Heart left ventricle (tissue), 13 donors: ENCODE measurements around the gene TMEM185B.

Source experiments
- CTCF ChIP-seq, 12 donors: fragments of 200-600 bp; sonication (generic) in 4 of 12; IDR thresholded peaks; one replicate each; pipeline versions ENCODE4 v1.5.0 to v1.8.0; 2018 to 2022; ENCODE audit warnings: antibody characterized with exemption in 12 of 12, mild to moderate bottlenecking in 5 of 12
- POLR2A ChIP-seq, 2 donors: fragments of 450-650 bp; IDR thresholded peaks; one replicate each; pipeline ENCODE4 v1.6.1; 2017; ENCODE audit warnings: antibody characterized with exemption in 2 of 2, mild to moderate bottlenecking in 2 of 2, moderate library complexity in 2 of 2
- donor health status: ischemic (EF 13 %, LVEDD 7.1; RV severe dilation, severe dysfunction).
- donor health status: DM: no; HTN: yes; CAD: no.
- donor health status: DM: no; HTN: no; CAD: no.
- donor health status: ischemic (EF 25% LVEDD 6.9; RV normal size, moderate dysfunction).
- donor health status: ischemic (EF 25% LVEDD 5.7; RV mildly dilated, moderate dysfunction).
- donor health status: ischemic (EF 35%, LVEDD 5.7; RV mildly dilated, moderate dysfunction).
- donor health status: nonischemic (EF 11% LVEDD 7.7; RV severe dilation, severe dysfunction).
- donor health status: DM: yes; HTN: yes; CAD: no.
- donor health status: PGD.
- donor health status: ischemic (EF 29% LVEDD 5.4; RV normal size, mild dysfunction).
- donor health status: nonischemic (EF 23%, LVEDD 6.1; RV moderate dilation, normal function).

GRCh38 chr2:120179396-120179795 is 43.8 kb downstream of the TMEM185B start:
- TF ChIP-seq POLR2A (IDR thresholded peaks at IDR 0.05): no peak
- no peak for TF ChIP-seq CTCF (IDR thresholded peaks at IDR 0.05)
